Thyroid gland (tissue), 4 donors: Measurements from ENCODE around the gene IER3.
"Not testable (repeated sequence)": the region's sequence is repeated elsewhere in the genome, so short reads cannot be mapped to it uniquely, and the experiment has no call there.

Experiments used
- POLR2A ChIP-seq, 2 donors: fragments of 450-650 bp; IDR thresholded peaks; one replicate each; pipeline ENCODE4 v1.6.1; 2017; ENCODE audit warnings: antibody characterized with exemption in 2 of 2, mild to moderate bottlenecking in 2 of 2, moderate library complexity in 1 of 2
- TF ChIP-seq, protein P1 (sequence below), 6 experiments: fragments of 200-600 bp in 3 of 6; fragments of 450-650 bp in 3 of 6; sonication (generic) in 3 of 6; IDR thresholded peaks; one replicate each; pipeline ENCODE4 v1.5.1; 2016 to 2019; ENCODE audit warnings: antibody characterized with exemption in 6 of 6, mild to moderate bottlenecking in 2 of 6, inconsistent platforms in 1 of 6, moderate library complexity in 1 of 6

DNA sequence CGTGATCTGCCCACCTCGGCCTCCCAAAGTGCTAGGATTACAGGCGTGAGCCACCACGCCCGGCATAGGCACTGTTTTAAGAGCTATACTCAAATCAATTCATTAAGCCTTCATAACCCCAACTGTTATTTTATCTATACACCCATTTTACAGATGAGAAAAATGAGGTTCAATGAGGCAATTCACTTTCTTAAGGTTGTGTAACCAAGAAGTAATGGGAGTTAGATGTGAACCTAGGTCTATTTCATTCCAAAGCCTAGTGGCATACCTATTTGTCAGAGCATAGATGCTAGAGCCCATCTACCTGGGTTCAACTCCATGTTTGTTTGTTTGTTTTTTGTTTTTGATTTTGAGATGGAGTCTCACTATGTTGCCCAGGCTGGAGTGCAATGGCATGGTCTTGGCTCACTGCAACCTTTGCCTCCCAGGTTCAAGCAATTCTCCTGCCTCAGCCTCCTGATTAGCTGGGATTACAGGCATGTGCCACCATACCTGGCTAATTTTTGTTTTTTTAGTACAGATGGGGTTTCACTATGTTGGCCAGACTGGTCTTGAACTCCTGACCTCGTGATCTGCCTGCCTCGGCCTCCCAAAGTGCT, 12.2 kb upstream of the IER3 start:
- TF ChIP-seq POLR2A (IDR thresholded peaks at IDR 0.05) = not testable (repeated sequence)
- TF ChIP-seq, protein P1, sequence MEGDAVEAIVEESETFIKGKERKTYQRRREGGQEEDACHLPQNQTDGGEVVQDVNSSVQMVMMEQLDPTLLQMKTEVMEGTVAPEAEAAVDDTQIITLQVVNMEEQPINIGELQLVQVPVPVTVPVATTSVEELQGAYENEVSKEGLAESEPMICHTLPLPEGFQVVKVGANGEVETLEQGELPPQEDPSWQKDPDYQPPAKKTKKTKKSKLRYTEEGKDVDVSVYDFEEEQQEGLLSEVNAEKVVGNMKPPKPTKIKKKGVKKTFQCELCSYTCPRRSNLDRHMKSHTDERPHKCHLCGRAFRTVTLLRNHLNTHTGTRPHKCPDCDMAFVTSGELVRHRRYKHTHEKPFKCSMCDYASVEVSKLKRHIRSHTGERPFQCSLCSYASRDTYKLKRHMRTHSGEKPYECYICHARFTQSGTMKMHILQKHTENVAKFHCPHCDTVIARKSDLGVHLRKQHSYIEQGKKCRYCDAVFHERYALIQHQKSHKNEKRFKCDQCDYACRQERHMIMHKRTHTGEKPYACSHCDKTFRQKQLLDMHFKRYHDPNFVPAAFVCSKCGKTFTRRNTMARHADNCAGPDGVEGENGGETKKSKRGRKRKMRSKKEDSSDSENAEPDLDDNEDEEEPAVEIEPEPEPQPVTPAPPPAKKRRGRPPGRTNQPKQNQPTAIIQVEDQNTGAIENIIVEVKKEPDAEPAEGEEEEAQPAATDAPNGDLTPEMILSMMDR (IDR thresholded peaks at IDR 0.05) = not testable (repeated sequence)
